HFFc6 (cell line): ENCODE measurements around the gene YIF1A. TPM values are rescaled to one million over a fixed set of nuclear protein-coding genes. Genes with fewer than 3 reads are reported as not detected.

Experiments
- DNase-seq: peaks from one replicate; pipeline ENCODE4 v3.0.0-alpha.2; 2018
- H3K27ac Mint-ChIP-seq: 2 replicates; pipeline ENCODE4 v1.8.0; 2020; ENCODE audit warnings: mild to moderate bottlenecking, mixed read lengths
- H3K27me3 Mint-ChIP-seq: 2 replicates; pipeline ENCODE4 v1.8.0; 2021; ENCODE audit warnings: mild to moderate bottlenecking, moderate library complexity, mixed read lengths; ENCODE audit not compliant: insufficient read depth
- H3K36me3 Mint-ChIP-seq: 2 replicates; pipeline ENCODE4 v1.8.0; 2021; ENCODE audit warnings: low read depth, mixed read lengths
- H3K4me1 Mint-ChIP-seq: 2 replicates; pipeline ENCODE4 v1.8.0; 2020; ENCODE audit warnings: low read depth, mixed read lengths
- H3K4me3 Mint-ChIP-seq: 2 replicates; pipeline ENCODE4 v1.8.0; 2020; ENCODE audit warnings: mild to moderate bottlenecking, moderate library complexity, mixed read lengths
- H3K9me3 Mint-ChIP-seq: 2 replicates; pipeline ENCODE4 v1.8.0; 2020; ENCODE audit warnings: mild to moderate bottlenecking, mixed read lengths
- total RNA-seq, 6 experiments: library from RNA; stranded (reverse); fragmentation: NEBNext Ultra II Directional; extraction: Animal tissue kit (Norgen Biotek cat#: 25700); gene quantifications; 2 replicates in 1 of 6; 3 replicates in 5 of 6; pipeline ENCODE4 v1.2.3, GENCODE V29; 2021
- TF ChIP-seq, protein P1 (sequence below): fragments of 200-600 bp; sonication (generic); IDR thresholded peaks from 2 replicates; pipeline ENCODE4 v1.5.0; 2021; ENCODE audit warnings: antibody characterized with exemption, mild to moderate bottlenecking

YIF1A gene
- total RNA-seq, 6 experiments from 2014 or later, result 150 to 183 (median 153) TPM

DNA sequence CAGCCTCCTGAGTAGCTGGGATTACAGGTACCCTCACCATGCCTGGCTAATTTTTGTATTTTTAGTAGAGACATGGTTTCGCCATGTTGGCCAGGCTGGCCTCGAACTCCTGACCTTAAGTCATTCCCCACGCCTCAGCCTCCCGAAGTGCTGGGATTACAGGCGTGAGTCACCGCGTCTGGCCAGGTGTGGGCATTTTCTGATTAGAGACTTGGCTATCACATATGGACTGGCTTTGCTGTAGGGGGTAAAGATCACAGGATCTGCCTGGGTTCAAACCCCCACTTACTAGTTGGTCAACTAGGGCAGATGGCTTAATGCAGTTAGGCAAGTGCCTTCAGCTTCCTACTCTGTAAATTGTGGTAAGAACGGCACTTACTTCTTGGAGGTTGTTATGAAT is 21.4 kb upstream of the YIF1A start:
- Mint-ChIP-seq H3K27ac (no peak overlapping the region), H3K36me3 (peaks cover 14% of the 10 kb centered on the region), H3K4me1 (peaks cover 25% of the 10 kb centered on the region), H3K4me3 (no peak overlapping the region), H3K9me3 (no peaks in the 10 kb centered on the region), H3K27me3 (peaks cover 5% of the 10 kb centered on the region)
- no peak for DNase-seq
- TF ChIP-seq, protein P1, sequence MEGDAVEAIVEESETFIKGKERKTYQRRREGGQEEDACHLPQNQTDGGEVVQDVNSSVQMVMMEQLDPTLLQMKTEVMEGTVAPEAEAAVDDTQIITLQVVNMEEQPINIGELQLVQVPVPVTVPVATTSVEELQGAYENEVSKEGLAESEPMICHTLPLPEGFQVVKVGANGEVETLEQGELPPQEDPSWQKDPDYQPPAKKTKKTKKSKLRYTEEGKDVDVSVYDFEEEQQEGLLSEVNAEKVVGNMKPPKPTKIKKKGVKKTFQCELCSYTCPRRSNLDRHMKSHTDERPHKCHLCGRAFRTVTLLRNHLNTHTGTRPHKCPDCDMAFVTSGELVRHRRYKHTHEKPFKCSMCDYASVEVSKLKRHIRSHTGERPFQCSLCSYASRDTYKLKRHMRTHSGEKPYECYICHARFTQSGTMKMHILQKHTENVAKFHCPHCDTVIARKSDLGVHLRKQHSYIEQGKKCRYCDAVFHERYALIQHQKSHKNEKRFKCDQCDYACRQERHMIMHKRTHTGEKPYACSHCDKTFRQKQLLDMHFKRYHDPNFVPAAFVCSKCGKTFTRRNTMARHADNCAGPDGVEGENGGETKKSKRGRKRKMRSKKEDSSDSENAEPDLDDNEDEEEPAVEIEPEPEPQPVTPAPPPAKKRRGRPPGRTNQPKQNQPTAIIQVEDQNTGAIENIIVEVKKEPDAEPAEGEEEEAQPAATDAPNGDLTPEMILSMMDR, result no peak

DNA sequence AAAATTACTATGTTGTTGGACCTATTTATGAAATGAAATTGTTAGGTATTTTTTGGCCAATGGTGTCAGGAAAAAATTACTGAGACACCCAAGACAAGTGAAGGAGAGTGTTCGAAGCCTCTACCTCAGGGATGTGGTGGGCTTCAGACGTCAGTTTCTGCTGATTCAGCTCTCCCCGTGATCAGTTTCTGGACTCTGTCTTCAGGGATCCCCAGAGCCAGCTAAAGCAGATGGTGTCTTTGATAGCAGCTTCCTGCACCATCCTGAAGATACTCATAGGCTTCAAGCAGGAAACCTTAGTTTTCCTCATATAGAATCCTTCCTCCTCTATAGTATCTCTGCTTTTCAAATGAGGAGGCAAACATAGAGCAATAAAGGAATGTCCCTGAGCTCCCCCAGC is 20.5 kb upstream of the YIF1A start:
- Mint-ChIP-seq H3K36me3 (peaks cover 8% of the 10 kb centered on the region; the same call in 1 of the 2 replicates), H3K4me1 (peaks cover 18% of the 10 kb centered on the region), H3K9me3 (no peaks in the 10 kb centered on the region), H3K27me3 (peaks cover 9% of the 10 kb centered on the region), H3K27ac (no peak overlapping the region), H3K4me3 (no peak overlapping the region)
- TF ChIP-seq, protein P1, result no peak
- no peak for DNase-seq

DNA sequence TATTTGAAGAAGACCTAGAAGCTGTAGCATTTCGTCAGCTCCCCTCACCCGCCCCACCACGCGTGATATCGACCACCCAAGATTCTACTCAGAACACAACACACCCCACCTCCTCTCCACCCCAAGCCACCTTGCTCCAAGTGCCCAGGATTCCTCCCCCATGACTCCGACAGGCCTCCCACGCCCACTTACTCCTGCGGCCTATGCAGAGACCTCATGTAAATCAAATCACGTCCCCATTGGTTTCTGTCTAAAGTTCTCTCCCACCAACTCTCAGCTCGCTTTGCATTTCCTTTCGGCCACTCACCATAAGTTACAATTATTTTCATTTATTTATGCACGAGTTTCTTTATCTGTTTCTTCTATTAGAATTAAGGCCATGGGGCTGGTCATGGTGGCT is 13.7 kb upstream of the YIF1A start:
- Mint-ChIP-seq H3K36me3 (no peaks in the 10 kb centered on the region), H3K27ac (no peak overlapping the region), H3K4me3 (no peak overlapping the region), H3K4me1 (no peaks in the 10 kb centered on the region), H3K27me3 (peaks cover 12% of the 10 kb centered on the region), H3K9me3 (no peaks in the 10 kb centered on the region)
- TF ChIP-seq, protein P1, result no peak
- DNase-seq, result no peak

DNA sequence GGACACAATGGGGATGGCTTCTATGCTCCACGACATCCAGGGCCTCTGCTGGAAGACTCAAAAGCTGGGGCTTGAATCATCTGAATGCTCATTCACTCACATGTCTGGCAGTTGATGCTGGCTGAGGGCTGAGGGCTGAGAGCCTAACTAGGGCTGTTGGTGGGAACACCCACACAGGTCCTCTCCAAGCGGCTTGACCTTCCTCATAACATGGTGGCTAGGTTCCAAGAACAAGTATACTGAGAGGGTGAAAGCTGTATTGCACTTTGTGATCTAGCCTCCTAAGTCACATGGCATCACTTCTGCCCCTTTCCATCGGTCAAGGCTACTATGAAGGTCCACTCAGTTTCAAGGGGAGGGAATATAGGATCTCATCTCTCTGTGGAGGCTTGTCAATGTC is 10.2 kb upstream of the YIF1A start:
- no peaks in the 10 kb centered on the region for H3K36me3 Mint-ChIP-seq
- TF ChIP-seq, protein P1, result no peak
- H3K27ac Mint-ChIP-seq, result no peak overlapping the region
- no peak overlapping the region for H3K4me3 Mint-ChIP-seq
- H3K9me3 Mint-ChIP-seq, result no peaks in the 10 kb centered on the region
- H3K27me3 Mint-ChIP-seq, result peaks cover 13% of the 10 kb centered on the region
- H3K4me1 Mint-ChIP-seq, result no peaks in the 10 kb centered on the region
- no peak for DNase-seq

DNA sequence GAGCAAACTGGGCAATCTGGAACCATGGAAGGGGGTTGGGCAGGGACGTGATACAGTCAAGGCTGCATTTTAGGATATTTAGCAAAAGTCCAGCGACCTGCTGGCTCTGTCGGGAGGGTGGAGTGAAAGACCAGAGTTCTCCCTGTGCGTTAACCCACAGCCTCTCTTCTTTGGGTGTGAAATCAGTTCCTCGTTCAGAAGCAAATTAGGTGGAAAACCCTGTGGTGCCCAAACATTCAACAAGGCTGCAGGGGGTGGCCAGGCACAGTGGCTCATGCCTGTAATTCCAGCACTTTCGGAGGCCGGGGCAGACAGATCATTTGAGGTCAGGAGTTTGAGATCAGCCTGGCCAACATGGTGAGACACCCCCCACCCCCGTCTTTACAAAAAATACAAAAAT is 8.7 kb upstream of the YIF1A start:
- Mint-ChIP-seq H3K27me3 (peaks cover 14% of the 10 kb centered on the region), H3K4me3 (no peak overlapping the region), H3K9me3 (no peaks in the 10 kb centered on the region), H3K27ac (no peak overlapping the region), H3K4me1 (no peaks in the 10 kb centered on the region), H3K36me3 (no peaks in the 10 kb centered on the region)
- TF ChIP-seq, protein P1, result no peak
- no peak for DNase-seq
